HG03159 (cell line): ENCODE data around the gene FDXR.
"Not testable (repeated sequence)": the region's sequence is repeated elsewhere in the genome, so short reads cannot be mapped to it uniquely, and the experiment has no call there.

Source experiments
- ATAC-seq: cut with Tn5 transposase; IDR thresholded peaks from one replicate; pipeline ENCODE4 v1.9.1; 2021; ENCODE audit warnings: mild to moderate bottlenecking, moderate library complexity; ENCODE audit not compliant: unreplicated experiment

FDXR gene, protein sequence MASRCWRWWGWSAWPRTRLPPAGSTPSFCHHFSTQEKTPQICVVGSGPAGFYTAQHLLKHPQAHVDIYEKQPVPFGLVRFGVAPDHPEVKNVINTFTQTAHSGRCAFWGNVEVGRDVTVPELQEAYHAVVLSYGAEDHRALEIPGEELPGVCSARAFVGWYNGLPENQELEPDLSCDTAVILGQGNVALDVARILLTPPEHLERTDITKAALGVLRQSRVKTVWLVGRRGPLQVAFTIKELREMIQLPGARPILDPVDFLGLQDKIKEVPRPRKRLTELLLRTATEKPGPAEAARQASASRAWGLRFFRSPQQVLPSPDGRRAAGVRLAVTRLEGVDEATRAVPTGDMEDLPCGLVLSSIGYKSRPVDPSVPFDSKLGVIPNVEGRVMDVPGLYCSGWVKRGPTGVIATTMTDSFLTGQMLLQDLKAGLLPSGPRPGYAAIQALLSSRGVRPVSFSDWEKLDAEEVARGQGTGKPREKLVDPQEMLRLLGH

DNA sequence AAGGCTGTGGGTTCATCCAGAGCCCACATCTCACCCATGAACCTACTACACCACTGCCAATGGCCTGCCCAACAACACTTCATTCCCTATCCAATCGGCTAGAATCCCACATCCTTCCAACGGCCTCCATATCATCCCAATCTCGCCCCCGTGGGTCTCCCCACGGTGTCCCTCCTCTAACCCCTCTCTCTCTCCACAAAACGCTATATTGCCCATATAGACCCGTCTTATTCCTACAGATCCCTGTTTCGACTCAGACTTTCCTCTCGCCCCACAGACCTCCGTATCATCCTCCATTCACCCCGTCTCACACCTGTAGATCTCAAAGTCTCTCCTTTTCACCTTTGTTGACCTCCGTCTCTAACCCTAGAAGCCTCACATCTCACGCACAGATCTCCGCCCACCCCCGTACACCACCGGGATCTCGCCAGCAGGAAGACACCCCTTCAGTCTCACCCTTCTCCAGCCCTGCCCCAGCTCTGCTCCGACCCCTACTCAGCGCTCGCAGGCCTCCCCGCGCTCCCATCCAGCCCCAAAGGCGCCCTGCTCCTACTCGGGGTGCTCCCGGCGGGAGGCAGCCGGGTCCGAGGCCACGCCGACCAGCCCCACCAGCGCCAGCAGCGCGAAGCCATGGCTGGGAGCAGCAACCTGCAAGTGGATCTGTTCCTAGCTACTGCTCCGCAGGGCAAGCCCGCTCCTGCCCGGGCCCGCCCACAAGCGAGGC lies at the start of gene FDXR:
FDXR (minus strand) TSS at position 682 of the 724 bp plus-strand sequence; CDS start at position 632, 50 bp downstream.
- ATAC-seq: peak; percentile 25

DNA sequence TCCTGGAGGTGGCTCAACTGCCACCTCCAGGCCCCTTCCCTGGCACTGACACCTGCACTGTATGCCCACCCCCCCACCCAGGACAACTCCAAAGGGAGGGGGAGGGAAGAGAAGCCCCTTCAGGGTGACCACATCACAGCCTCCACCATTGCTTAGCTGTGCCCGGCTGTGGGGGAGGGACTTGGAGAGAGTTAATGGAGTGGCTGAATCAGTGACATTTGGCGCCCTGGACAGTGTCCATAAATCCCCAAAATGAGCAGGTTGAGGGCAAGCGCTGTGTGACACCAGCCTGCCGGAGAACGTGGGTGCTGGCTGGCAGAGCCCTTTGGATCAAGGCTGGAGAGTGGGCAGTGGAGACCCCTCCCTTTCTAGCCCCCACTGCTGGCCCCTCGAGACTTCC lies 49.4 kb upstream of the FDXR start:
- ATAC-seq: no peak

- ATAC-seq: no peak
These were observed 49.0 kb upstream of the FDXR start for GRCh38 chr17:74921769-74922168.

- no peak for ATAC-seq
These were observed 48.4 kb upstream of the FDXR start for GRCh38 chr17:74921026-74921681.

GRCh38 chr17:74920642-74921025 lies 47.8 kb upstream of the FDXR start:
- ATAC-seq: no peak

DNA sequence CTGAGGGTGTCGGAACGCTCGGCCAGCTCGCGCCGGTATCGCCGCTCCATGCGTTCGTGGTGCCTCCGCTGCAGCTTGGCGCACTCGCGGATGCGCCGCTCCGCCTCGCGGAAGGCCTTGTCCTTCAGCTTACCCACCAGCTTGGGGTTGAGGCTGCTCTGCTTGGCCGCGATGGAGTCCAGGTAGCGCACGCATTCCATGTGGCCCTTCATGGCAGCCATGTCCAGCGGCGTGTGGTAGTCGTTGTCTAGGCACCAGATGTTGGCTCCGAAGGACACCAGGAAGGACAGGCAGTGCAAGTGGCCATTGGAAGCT lies 47.5 kb upstream of the FDXR start:
- no peak for ATAC-seq

DNA sequence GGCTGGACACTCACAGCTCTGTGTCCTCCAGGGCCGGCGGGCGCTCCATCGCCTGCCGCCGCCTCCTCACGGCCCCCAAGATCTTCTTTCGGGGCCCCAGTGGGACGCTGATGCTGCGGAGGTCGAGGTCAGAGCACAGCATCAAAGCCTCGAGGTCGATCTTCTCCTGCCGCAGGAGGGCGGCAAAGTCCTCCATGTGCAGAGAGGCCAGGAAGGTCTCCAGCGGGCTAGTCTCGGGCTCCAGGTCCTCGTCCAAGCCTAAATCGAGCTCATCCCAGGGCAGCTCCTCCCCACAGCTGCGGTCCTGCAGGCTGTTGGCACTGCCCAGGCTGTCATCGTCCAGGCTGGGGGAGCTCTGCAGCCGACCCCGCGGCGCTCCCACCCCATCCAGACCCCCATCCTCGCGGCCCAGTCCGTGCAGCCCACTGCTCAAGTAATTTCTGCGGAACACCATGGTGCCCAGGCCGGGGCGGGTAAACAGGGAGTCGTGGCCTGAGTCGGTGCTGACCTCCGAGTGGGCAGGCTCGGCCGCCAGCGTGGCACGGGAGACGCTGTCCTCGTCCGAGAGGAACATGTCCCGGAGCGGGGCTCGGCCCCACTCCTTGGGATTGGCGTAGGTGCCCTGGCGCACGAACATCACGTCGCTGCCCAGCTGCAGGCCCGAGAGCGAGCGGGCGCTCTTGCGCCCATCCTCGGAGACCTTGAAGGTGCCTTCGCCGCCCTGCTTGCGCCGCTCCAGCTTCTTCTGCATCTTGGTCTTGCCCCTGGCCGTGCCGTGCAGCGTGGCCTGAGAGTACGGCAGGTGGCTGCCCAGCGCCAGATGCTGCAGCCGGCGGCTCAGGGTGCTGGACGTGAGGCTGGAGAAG lies 46.9 kb upstream of the FDXR start:
- no peak for ATAC-seq

DNA sequence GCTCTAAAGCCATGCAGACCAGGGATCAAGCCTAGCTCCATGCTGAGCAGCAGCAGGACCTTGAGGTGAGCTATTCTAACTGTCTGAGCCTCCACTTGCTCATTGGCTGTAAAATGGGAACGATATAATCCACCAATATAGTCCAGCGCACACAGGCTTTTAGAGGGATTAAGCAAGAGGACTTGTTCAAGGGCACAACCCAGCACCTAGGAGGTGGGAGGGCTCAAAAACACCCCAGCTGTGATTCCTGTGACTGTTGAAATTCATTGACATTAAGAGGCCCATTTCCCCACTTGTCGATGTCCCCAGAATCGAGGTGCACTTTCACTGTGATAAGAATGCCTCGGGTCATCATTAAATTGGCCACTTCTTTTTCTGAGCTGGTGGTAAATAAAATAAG lies 46.1 kb upstream of the FDXR start:
- no peak for ATAC-seq

DNA sequence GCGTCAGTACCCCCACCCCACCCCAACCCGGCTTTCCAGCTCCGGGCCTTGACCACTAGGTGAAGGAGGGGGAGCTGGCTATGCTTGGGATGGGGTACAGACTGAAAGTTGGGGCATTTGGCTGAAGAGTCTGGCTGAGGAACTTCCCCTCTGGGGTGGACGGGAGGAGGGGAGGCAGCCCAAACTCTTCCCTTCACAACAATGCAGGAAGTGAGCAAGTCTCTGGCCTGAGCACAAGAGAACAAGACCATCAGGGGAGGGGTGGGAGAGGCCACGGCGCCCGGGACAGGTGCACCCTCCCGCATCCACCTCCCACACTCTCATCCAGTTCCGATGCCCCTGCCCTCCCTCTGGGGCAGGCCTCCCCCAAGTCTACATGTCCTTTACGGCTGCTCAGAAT lies 44.6 kb upstream of the FDXR start:
- no peak for ATAC-seq

GRCh38 chr17:74916851-74917199 lies 44.0 kb upstream of the FDXR start:
- no peak for ATAC-seq

- no peak for ATAC-seq
These were observed 43.5 kb upstream of the FDXR start for GRCh38 chr17:74916136-74916850.

- ATAC-seq: not testable (repeated sequence)
These were observed 38.6 kb upstream of the FDXR start for GRCh38 chr17:74911423-74911822.

DNA sequence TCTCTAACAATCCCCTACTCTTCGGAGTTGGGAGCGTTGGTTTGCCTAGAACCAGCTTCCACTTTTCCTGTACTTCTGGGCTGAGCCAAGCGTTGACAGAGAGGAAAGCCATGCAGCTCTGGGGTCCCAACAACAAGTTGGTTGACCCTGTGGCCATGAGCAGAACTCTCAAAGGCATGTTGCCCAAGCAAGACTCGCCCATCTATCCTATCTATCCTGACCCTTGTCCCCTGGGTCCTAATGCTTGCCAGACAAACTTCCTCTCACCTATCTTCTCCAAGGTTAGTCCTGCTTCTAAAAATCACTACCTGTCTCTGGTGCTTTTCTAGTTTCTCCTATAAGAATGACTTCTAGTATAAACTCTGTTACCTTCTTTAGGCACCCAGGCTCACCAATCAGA lies 36.3 kb upstream of the FDXR start:
- not testable (repeated sequence) for ATAC-seq

DNA sequence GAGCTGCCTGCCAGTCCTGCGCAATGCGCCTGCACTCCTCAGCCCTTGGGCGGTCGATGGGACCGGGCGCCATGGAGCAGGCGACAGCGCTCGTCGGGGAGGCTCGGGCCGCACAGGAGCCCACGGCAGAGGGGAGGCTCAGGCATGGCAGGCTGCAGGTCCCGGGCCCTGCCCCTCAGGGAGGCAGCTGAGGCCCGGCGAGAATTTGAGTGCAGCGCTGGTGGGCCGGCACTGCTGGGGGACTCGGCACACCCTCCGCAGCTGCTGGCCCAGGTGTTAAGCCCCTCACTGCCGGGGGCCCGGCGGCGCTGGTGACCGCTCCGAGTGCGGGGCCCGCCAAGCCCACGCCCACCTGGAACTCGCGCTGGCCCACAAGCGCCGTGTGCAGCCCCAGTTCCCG lies 34.2 kb upstream of the FDXR start:
- ATAC-seq: no peak

DNA sequence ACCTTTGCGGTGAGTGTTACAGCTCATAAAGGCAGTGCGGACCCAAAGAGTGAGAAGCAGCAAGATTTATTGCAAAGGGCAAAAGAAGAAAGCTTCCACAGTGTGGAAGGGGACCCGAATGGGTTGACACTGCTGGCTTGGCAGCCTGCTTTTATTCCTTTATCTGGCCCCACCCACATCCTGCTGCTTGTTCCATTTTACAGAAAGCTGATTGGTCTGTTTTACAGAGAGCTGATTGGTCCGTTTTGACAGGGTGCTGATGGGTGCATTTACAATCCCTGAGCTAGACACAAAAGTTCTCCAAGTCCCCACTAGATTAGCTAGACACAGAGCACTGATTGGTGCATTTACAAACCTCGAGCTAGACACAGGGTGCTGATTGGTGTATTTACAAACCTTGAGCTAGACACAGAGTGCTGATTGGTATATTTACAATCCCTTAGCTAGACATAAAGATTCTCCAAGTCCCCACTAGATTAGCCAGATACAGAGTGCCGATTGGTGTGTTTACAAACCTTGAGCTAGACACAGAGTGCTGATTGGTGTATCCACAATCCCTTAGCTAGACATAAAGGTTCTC lies 33.5 kb upstream of the FDXR start:
- ATAC-seq: not testable (repeated sequence)

DNA sequence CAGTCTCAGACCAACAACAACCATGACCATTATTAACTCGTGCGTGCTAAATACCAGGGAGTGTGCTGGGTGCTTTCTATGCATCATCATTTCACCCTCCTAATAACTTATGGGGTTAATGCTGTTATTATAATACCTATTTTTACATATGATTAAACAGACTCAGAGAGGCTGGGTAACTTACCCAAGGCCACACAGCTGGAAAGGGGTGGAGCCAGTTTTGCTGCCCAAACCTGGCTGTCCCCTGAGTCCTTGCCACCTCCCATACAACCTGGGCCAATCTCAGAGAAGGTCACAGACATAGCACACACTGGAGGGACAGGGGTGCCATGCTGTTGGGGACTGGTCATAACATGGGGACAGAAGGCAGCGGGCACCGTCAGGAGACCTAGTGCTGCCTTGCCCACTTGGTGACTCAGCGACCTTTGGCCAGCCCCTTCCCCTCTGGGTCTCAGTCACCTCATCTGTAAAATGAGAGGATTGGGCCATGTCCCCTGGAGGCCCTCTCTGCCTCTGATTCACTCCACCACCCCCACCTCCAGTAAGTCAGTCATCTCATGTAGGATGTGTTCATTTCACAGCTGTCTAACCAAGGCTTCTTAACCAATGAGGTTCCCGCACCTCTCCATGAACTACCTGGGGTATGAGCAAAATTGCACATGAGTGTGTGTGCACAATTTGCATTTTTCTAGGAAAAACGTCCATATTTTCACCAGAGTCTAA lies 32.1 kb upstream of the FDXR start:
- ATAC-seq: no peak

GRCh38 chr17:74903671-74904070 lies 30.9 kb upstream of the FDXR start:
- ATAC-seq: no peak

- ATAC-seq: no peak
These were observed 30.2 kb upstream of the FDXR start for GRCh38 chr17:74903034-74903433.
